HCT116 (cell line): Measurements from ENCODE around the gene CORO2B.

Experiments
- POLR2A ChIP-seq: IDR thresholded peaks from 2 replicates; pipeline ENCODE4 v1.7.0; 2011; ENCODE audit warnings: borderline replicate concordance; ENCODE audit not compliant: insufficient read depth, insufficient read length; ENCODE audit errors: extremely low read depth
- ZNF274 ChIP-seq: fragments of 200-500 bp; sonication (Bioruptor generic); IDR thresholded peaks from 2 replicates; pipeline ENCODE4 v1.6.1; 2014; ENCODE audit warnings: mild to moderate bottlenecking, low read depth, low read length, inconsistent platforms

- no peak for TF ChIP-seq POLR2A
- TF ChIP-seq ZNF274 = no peak
Observed at GRCh38 chr15:68623301-68623892, 44.6 kb downstream of the CORO2B start.
